Right kidney (tissue), 1 donor: ENCODE data around the gene CIRBP.
A peak's percentile ranks its signal among the peaks of the same experiment; 100 is the strongest.

Experiments
- DNase-seq: peaks from one replicate; pipeline ENCODE4 v3.0.0-alpha.2; 2016

The CIRBP gene

DNA sequence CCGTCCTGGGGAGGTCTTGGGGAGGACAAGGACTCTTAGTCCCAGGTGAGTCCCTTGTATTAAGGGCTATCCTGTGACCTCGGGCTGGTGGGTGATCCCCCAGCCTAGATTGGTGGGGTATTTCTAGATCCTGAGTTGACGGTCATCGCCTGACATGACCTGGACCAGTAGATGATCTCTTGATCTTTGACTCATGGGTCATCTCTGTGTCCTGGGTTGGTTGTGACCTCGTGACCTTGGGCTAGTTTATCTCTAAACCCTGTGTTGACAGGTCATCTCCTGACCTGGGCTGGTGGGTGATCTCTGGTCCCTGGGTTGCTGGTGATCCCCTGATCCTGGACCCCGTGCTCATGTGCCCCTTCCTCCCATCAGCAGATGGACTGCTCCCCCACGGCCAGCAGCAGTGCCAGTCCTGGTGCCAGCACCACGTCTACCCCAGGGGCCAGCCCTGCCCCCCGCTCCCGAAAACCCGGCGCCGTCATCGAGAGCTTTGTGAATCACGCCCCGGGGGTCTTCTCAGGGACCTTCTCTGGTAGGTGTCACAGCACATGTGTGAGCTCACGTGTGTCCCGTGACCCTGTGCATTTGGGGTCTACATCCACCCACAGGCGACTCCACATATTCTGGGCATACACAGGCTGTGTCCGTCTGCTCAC lies 14.5 kb upstream of the CIRBP start:
- DNase-seq = no peak

- no peak for DNase-seq
Measured at GRCh38 chr19:1255186-1256161, 13.7 kb upstream of the CIRBP start.

DNA sequence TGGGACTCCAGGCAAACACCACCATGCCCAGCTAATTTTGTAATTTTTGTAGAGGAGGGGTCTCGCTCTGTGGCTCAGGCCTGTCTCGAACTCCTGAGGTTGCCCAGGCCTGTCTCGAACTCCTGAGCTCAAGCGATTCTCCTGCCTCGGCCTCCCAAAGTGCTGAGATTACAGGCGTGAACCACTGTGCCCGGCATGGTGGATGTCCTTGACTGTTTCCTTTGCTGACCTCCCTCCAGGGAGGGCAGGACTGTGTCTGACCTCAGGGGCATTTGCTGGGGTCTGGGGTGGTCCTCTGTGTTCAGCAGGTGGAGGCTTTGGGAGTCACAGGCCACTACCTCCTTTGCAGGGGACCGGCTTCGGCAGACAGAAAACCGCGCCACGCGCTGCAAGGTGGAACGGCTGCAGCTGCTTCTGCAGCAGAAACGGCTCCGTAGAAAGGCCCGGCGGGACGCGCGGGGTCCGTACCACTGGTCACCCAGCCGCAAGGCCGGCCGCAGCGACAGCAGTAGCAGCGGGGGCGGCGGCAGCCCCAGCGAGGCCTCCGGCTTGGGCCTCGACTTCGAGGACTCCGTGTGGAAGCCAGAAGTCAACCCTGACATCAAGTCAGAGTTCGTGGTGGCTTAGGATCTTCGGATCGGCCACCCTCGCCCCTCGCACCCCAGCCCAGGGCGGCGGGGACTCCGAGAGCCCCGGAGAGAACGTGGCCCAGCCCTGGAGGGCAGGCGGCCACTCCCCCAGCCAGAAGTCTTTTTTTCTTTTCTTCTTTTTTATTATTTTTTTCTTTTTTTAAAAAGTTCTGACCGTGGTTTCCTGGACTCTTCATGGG lies 12.3 kb upstream of the CIRBP start:
- no peak for DNase-seq

GRCh38 chr19:1257475-1258162 lies 11.5 kb upstream of the CIRBP start:
- DNase-seq = no peak

GRCh38 chr19:1258163-1258492 lies 11.0 kb upstream of the CIRBP start:
- DNase-seq = no peak

DNA sequence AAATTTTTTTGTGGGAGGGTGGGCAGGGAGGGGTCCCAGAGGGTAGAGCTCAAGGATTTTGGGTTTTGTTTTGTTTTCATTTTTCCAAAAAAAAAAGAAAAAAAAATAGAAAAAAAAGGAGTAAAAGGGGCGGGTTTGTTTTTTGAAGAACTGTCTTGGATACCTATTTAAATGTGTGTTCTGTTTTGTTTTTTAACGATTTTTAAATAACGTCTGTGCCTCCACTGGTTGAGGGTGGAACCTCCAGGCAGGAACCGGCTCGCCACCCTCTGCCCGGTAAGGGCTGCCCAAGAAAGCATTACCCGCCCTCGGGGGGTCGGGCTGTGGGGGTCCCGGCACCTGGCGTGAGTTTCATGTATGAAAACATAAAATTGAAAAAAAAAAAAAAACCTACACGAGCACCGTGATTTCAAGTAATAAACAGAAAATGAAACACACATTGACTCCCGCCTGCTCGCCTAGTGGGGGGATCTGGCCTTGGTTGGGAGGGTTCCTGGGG lies 10.4 kb upstream of the CIRBP start:
- DNase-seq = peak; percentile 57

DNA sequence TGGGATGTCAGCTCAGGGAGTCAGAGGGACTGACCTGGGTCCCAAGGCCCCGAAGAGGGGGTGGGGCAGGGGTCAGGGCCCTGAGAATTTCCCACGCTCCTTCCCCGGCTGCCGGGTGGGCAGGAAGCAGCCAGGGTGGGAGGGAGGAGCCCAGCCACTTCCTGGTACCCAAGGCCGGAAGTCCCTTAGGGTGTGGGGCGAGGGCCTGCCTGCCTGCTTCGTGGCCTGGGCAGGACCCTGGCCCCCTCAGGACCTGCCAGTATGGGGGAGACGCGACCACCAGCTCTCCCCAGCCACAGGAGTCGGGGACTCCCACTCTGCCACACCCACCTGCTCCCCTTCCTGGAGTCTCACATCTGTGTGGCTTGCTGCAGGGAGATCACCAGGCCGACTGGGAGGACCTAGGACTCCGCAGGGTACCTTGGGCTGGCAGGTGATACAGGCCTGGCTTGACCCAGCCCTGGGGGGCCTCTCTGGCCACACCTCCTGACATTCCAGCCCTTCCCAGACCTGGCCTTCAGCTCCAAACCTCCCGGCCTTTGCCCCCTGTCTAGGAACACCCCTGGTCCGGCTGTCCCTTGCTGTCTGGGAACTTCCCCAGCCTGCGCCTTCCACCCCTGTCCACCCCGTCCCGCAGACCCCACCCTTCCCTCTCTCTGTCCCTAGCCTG lies 9.8 kb upstream of the CIRBP start:
- DNase-seq = peak; percentile 73

DNA sequence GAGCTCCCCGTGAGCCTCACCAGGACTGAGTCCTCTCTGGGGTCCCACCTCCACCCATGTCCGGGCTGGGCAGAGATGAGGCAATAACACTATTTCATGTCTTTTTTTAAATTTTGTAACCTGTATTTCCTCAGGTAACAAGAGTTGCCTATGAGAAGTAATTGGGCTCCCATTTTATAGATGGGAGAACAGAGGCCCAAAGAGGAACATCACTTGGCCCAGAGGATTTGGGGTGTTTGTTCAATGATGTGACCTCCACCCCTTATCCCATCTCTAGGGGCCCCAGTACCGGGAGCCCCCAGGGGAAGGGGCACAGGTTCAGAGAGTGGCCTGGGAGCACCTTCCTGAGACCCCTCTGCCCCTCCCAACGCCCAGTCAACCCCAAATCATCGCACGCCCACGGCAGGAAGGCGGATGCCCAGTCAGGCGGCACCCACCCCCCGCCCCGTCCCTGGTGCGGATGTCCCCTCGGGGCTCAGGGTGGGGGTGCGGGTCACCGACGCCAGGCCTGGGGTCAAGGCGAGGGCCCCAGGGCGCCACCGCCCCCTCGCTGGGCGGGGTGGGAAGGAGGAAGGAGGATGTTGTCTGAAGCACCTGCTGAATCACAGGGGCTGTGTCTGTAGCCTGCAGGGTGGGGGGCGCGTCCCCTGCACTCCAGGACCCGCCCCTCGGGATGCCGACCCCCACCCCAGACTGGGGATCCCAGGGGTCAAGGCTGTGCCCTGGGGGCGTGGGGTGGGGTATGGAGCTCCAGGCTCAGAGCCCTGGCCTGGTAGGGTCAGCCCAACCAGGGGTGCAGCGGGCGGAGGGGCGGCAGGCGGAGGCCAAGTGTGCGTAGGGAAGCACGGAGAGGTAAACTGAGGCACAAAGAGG lies 9.0 kb upstream of the CIRBP start:
- DNase-seq = peak; percentile 54

- DNase-seq = peak; percentile 91
Measured at GRCh38 chr19:1260749-1261537, 8.2 kb upstream of the CIRBP start.

GRCh38 chr19:1261538-1261797 lies 7.7 kb upstream of the CIRBP start:
- no peak for DNase-seq

DNA sequence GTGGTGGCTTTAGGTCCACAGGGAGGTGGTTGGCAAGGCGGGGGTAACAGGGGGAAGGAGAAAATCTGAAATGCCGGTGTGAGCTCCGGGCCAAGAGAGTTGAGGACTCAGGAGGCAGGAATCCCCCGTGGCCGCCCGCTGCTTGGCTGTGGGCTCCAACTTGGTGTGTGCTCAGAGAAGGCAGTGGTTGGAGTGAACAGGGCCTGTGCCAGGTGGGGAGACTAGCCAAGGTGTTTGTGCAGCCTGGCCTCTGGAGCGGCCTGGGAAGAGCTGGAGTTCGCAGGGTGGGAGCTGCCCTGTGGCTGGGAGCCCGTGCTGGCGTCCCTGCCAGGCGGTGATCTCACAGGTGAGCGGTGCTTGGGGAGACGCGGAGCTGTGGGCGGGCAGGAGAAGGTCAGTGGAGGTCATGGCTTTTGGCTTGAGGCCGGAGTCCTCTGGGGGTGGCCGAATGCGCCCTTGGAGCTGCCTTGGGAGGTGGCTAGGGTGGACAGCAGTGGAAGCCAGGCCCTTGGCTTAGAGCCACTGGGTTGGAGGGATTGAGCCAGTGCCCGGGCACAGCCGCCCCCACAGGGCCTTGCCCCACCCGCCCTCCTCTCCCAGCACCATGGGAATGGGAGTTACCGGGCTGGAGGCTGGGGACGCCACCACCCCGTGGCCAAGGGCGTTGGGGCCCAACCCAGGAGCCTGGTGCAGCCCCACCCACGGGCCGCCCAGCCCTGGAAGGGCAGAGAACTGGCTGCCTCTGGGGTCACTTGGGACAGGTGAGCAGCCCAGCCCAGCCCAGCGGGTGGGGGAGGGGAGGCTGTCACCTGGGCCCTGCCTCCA lies 7.1 kb upstream of the CIRBP start:
- DNase-seq = peak; percentile 73

DNA sequence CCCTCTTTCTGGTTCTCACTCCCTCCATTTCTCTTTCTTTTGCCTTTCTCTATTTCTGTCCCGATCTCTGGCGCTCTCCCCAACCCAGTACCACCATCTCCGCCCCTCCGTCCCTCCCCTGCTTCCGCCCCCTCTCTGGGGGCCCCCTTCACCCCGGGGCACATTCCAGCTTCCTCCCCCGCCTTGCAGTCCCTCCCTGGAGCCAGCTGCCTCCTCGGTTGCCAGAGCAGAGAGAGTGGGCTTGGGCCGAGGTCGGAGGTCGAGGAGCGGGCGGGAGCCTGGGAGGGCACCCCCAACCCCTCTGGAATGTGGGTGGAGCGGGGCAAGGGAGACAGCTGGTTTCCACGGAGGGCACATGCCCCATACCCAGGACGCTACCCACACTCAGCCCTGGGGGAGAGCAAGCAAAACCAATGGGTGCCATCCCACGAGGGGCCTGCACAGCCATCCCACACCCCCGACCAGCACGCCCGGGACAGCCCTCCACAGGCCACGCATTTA lies 6.5 kb upstream of the CIRBP start:
- peak; percentile 58 for DNase-seq

- peak; percentile 56 for DNase-seq
Measured at GRCh38 chr19:1263188-1263587, 5.9 kb upstream of the CIRBP start.

DNA sequence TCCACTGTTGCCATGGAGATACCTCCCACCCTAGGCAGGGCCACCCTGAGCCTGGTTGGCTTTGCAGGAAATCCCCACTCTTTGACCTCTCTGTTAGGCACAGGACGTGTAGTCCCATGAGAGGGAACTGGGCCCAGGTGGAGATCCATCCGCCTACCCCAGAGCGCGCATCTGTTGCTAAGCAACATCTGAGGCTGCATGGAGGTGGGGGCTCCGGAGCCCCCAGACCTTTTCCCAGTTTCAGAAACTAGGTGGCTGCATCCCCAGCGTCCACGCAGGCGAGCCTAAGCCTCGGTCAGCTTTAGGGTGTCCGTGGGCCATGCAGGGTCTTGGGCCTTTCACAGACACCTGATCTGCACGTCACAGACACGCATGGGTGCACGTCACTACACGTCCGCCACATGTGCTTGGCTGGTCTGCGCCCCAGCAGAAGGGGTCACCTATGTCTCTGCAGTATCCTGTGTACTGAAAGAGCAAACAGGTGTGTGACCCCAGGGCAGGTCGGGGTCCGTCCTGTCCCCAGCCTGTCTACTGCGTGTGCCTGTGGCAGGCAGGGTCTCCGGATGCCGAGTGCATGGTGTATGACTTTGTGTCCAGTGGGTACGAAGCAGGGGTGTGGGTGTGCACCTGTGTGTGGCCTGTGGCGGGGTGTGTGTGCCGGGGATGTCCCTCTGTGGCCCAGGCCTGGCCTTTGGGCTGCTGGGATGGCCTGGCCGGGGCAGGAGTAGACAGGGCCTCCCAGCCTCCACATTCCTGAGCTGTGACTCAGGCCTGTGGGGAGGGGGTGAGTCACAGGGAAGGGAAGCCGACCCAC lies 4.1 kb upstream of the CIRBP start:
- DNase-seq = peak; percentile 65

GRCh38 chr19:1265615-1266128 lies 3.5 kb upstream of the CIRBP start:
- DNase-seq = no peak

- peak; percentile 95 for DNase-seq
Measured at GRCh38 chr19:1266129-1266915, 2.8 kb upstream of the CIRBP start.
